Sigmoid colon (tissue), 7 donors: ENCODE measurements around the gene PAFAH2. TPM values are rescaled to one million over a fixed set of nuclear protein-coding genes. Genes with fewer than 3 reads are reported as not detected.

Source experiments
- DNase-seq: peaks from one replicate; pipeline ENCODE4 v3.0.0-alpha.2; 2019
- H3K27ac ChIP-seq, 4 donors: fragments of 200-600 bp; sonication (generic); one replicate each; pipeline ENCODE4 v1.5.1; 2016 to 2019; ENCODE audit warnings: mild to moderate bottlenecking in 1 of 4
- H3K27me3 ChIP-seq, 3 donors: fragments of 200-600 bp; sonication (generic); one replicate each; pipeline ENCODE4 v1.5.1; 2019; ENCODE audit warnings: mild to moderate bottlenecking in 1 of 3
- H3K36me3 ChIP-seq, 4 donors: fragments of 200-600 bp; sonication (generic); one replicate each; pipeline ENCODE4 v1.5.1; 2016 to 2019
- H3K4me1 ChIP-seq, 4 donors: fragments of 200-600 bp; sonication (generic); one replicate each; pipeline ENCODE4 v1.5.1; 2017 to 2019
- H3K4me3 ChIP-seq, 4 donors: fragments of 200-600 bp; sonication (generic); one replicate each; pipeline ENCODE4 v1.5.1; 2017 to 2019; ENCODE audit warnings: mild to moderate bottlenecking in 2 of 4, moderate library complexity in 1 of 4
- H3K9me3 ChIP-seq, 4 donors: fragments of 200-600 bp in 3 of 4; sonication (generic) in 3 of 4; one replicate each; pipeline versions ENCODE4 v1.5.1 to v1.6.1; 2013 to 2019
- CTCF ChIP-seq, 4 experiments: fragments of 450-650 bp in 3 of 4; fragments of 200-600 bp in 1 of 4; IDR thresholded peaks; one replicate each; pipeline ENCODE4 v1.5.1; 2016 to 2019; ENCODE audit warnings: antibody characterized with exemption in 4 of 4, mild to moderate bottlenecking in 3 of 4, moderate library complexity in 2 of 4
- EP300 ChIP-seq, 4 donors: sonication (generic); formaldehyde crosslinking; IDR thresholded peaks; one replicate each; pipeline ENCODE4 v1.6.1; 2017; ENCODE audit warnings: antibody characterized with exemption in 4 of 4
- POLR2A ChIP-seq, 2 donors: fragments of 450-650 bp; IDR thresholded peaks; one replicate each; pipeline ENCODE4 v1.6.1; 2016; ENCODE audit warnings: antibody characterized with exemption in 2 of 2, mild to moderate bottlenecking in 2 of 2, moderate library complexity in 2 of 2
- POLR2AphosphoS5 ChIP-seq, 4 donors: sonication (generic); formaldehyde crosslinking; IDR thresholded peaks; one replicate each; pipeline ENCODE4 v1.6.1; 2017; ENCODE audit warnings: antibody characterized with exemption in 4 of 4
- WGBS, 2 donors: extraction: QIAGEN DNeasy Blood & Tissue Kit; methylation state at CpG; one replicate each; pipeline ENCODE4 v1.1.7; 2013; 5-methylcytosine and 5-hydroxymethylcytosine counted together
- intact Hi-C: fragments of 100-400 bp; cut with DNase I; formaldehyde crosslinking; loops from one replicate; pipeline ENCODE4 v1.15.1; 2023
- polyA plus RNA-seq, 3 donors: library from polyadenylated mRNA; stranded (reverse); fragments of 200-250 nt; gene quantifications; one replicate each; pipeline ENCODE4 v1.2.3, GENCODE V29; 2013
- total RNA-seq, 4 donors: library from RNA; depleted of rRNA; stranded (reverse); fragments of >200 nt; gene quantifications; one replicate each; pipeline ENCODE4 v1.1.0, GENCODE V29; 2016
- donor health status: healthy with polysubstance abuse.
- donor health status: Bipolar disorder and iron deficiency.
- donor health status: healthy.

Gene PAFAH2
- total and polyA plus RNA-seq, 7 donors, result 6.7 to 36.1 (median 12.2) TPM

- intact Hi-C loops, result no loop called here
- Histone ChIP-seq H3K27me3 (peaks cover 0 to 12% (median 4%) of the 10 kb centered on the region in 3 donors), H3K9me3 (no peaks in the 10 kb centered on the region), H3K36me3 (no peaks in the 10 kb centered on the region), H3K4me1 (peaks cover 0 to 22% (median 13%) of the 10 kb centered on the region in 4 donors), H3K4me3 (no peak overlapping the region), H3K27ac (no peak overlapping the region)
- TF ChIP-seq POLR2A (IDR thresholded peaks at IDR 0.05), result no peak
- 95 to 96% methylated on average over 5 of the region's 5 CpGs for WGBS, 2 donors
- no peak for DNase-seq
Observed at GRCh38 chr1:25927521-25928265, 70.2 kb downstream of the PAFAH2 start.

- Histone ChIP-seq H3K36me3 (no peaks in the 10 kb centered on the region), H3K9me3 (no peaks in the 10 kb centered on the region), H3K4me1 (peaks cover 0 to 30% (median 20%) of the 10 kb centered on the region in 4 donors), H3K27ac (no peak overlapping the region), H3K4me3 (no peak overlapping the region), H3K27me3 (peaks cover 0 to 20% (median 4%) of the 10 kb centered on the region in 3 donors)
- TF ChIP-seq POLR2A (IDR thresholded peaks at IDR 0.05), result no peak
- TF ChIP-seq POLR2AphosphoS5 (IDR thresholded peaks at IDR 0.05), result no peak
- no peak for TF ChIP-seq EP300 (IDR thresholded peaks at IDR 0.05)
- TF ChIP-seq CTCF (IDR thresholded peaks at IDR 0.05), result no peak
- DNase-seq, result no peak
- intact Hi-C loops, result no loop called here
- 75 to 83% methylated on average over 13 of the region's 13 CpGs for WGBS, 2 donors
Observed at GRCh38 chr1:25926731-25927496, 70.9 kb downstream of the PAFAH2 start.

GRCh38 chr1:25924454-25924853 is 73.4 kb downstream of the PAFAH2 start:
- WGBS, 2 donors, result 13 to 45% methylated on average over 2 of the region's 2 CpGs
- peaks cover 0 to 31% (median 20%) of the 10 kb centered on the region in 4 donors for H3K4me1 ChIP-seq

GRCh38 chr1:25922971-25923552 is 74.8 kb downstream of the PAFAH2 start:
- Histone ChIP-seq H3K4me1 (peaks cover 0 to 31% (median 20%) of the 10 kb centered on the region in 4 donors), H3K36me3 (no peaks in the 10 kb centered on the region), H3K9me3 (no peaks in the 10 kb centered on the region), H3K27me3 (peaks cover 0 to 22% (median 4%) of the 10 kb centered on the region in 3 donors), H3K4me3 (peak overlapping the region; percentile 36 to 60 (median 52)), H3K27ac (peak overlapping the region; percentile 68 to 83 (median 74))
- WGBS, 2 donors, result 1 to 3% methylated on average over 32 of the region's 32 CpGs
- TF ChIP-seq CTCF (IDR thresholded peaks at IDR 0.05), result no peak
- peak; percentile 13 to 38 (median 26) for TF ChIP-seq POLR2AphosphoS5 (IDR thresholded peaks at IDR 0.05)
- intact Hi-C loops, result no loop called here
- DNase-seq, result peak; percentile 68

More at GRCh38 chr1:25924454-25924853, 73.4 kb downstream of the PAFAH2 start:
- H3K4me3 ChIP-seq, result no peak overlapping the region
- TF ChIP-seq CTCF (IDR thresholded peaks at IDR 0.05) (no peak), POLR2A (IDR thresholded peaks at IDR 0.05) (no peak), EP300 (IDR thresholded peaks at IDR 0.05) (no peak), POLR2AphosphoS5 (IDR thresholded peaks at IDR 0.05) (no peak)
- H3K27me3 ChIP-seq, result peaks cover 0 to 22% (median 4%) of the 10 kb centered on the region in 3 donors
- no peaks in the 10 kb centered on the region for H3K9me3 ChIP-seq
- no peak overlapping the region for H3K27ac ChIP-seq
- intact Hi-C loops, result no loop called here
- no peak for DNase-seq
- no peaks in the 10 kb centered on the region for H3K36me3 ChIP-seq
